ENCODE results near the gene ITGAV.

- TF ChIP-seq, protein P1, sequence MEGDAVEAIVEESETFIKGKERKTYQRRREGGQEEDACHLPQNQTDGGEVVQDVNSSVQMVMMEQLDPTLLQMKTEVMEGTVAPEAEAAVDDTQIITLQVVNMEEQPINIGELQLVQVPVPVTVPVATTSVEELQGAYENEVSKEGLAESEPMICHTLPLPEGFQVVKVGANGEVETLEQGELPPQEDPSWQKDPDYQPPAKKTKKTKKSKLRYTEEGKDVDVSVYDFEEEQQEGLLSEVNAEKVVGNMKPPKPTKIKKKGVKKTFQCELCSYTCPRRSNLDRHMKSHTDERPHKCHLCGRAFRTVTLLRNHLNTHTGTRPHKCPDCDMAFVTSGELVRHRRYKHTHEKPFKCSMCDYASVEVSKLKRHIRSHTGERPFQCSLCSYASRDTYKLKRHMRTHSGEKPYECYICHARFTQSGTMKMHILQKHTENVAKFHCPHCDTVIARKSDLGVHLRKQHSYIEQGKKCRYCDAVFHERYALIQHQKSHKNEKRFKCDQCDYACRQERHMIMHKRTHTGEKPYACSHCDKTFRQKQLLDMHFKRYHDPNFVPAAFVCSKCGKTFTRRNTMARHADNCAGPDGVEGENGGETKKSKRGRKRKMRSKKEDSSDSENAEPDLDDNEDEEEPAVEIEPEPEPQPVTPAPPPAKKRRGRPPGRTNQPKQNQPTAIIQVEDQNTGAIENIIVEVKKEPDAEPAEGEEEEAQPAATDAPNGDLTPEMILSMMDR (IDR thresholded peaks at IDR 0.05): no peak
- TF ChIP-seq POLR2A (IDR thresholded peaks at IDR 0.05): no peak
These were observed 1.6 kb downstream of the ITGAV start for GRCh38 chr2:186591506-186591890.
